ENCODE measurements around the gene ADGRL3.

DNA sequence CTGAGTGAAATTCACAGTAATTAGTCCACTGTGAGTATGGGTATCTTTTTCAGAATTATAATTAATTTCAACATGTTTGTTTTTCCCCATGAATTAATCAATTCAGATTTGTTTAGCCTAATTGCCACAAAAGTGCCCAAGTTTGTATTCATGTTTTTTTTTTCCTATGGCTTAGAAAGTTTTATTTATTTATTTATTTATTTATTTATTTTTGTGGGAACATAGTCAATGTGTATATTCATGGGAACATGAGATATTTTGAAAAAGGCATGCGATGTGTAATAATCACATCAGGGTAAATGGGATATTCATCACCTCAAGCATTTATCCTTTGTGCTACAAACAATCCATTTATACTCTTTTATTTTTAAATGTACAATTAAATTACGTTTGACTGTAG, 475.3 kb downstream of the ADGRL3 start:
- TF ChIP-seq, protein P1, sequence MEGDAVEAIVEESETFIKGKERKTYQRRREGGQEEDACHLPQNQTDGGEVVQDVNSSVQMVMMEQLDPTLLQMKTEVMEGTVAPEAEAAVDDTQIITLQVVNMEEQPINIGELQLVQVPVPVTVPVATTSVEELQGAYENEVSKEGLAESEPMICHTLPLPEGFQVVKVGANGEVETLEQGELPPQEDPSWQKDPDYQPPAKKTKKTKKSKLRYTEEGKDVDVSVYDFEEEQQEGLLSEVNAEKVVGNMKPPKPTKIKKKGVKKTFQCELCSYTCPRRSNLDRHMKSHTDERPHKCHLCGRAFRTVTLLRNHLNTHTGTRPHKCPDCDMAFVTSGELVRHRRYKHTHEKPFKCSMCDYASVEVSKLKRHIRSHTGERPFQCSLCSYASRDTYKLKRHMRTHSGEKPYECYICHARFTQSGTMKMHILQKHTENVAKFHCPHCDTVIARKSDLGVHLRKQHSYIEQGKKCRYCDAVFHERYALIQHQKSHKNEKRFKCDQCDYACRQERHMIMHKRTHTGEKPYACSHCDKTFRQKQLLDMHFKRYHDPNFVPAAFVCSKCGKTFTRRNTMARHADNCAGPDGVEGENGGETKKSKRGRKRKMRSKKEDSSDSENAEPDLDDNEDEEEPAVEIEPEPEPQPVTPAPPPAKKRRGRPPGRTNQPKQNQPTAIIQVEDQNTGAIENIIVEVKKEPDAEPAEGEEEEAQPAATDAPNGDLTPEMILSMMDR (IDR thresholded peaks at IDR 0.05): no peak
- TF ChIP-seq POLR2A (IDR thresholded peaks at IDR 0.05): no peak

Measured in thyroid gland (tissue), 4 donors.